Smooth muscle cell (in vitro differentiated cells): ENCODE data around the gene RNF2. TPM values are rescaled to one million over a fixed set of nuclear protein-coding genes. Genes with fewer than 3 reads are reported as not detected.
A peak's percentile ranks its signal among the peaks of the same experiment; 100 is the strongest.

Experiments used
- DNase-seq: peaks from one replicate; lab custom pipeline; 2025; ENCODE audit not compliant: unreplicated experiment; lab: John Stamatoyannopoulos, UW
- H2AFZ ChIP-seq: fragments of 200-600 bp; sonication (generic); 2 replicates; pipeline ENCODE4 v1.6.0; 2016; ENCODE audit warnings: antibody characterized with exemption, low read depth, mild to moderate bottlenecking
- H3F3A ChIP-seq: fragments of 200-600 bp; sonication (generic); 2 replicates; pipeline ENCODE4 v1.6.0; 2017; ENCODE audit warnings: antibody characterized with exemption, low read depth
- H3K27ac ChIP-seq: fragments of 200-600 bp; sonication (generic); 2 replicates; pipeline ENCODE4 v1.5.1; 2016; ENCODE audit warnings: low read depth, mild to moderate bottlenecking
- H3K27me3 ChIP-seq: fragments of 200-600 bp; sonication (generic); 2 replicates; pipeline ENCODE4 v1.6.1; 2016; ENCODE audit warnings: low read depth, mild to moderate bottlenecking
- H3K36me3 ChIP-seq: fragments of 200-600 bp; sonication (generic); 2 replicates; pipeline ENCODE4 v1.5.1; 2016; ENCODE audit warnings: low read depth
- H3K4me1 ChIP-seq: fragments of 200-600 bp; sonication (generic); 2 replicates; pipeline ENCODE4 v1.5.1; 2016; ENCODE audit warnings: low read depth
- H3K4me2 ChIP-seq: fragments of 200-600 bp; sonication (generic); 2 replicates; pipeline ENCODE4 v1.6.0; 2016; ENCODE audit warnings: mild to moderate bottlenecking
- H3K4me3 ChIP-seq: fragments of 200-600 bp; sonication (generic); 2 replicates; pipeline ENCODE4 v1.5.1; 2016; ENCODE audit warnings: mild to moderate bottlenecking
- H3K79me2 ChIP-seq: fragments of 200-600 bp; sonication (generic); 2 replicates; pipeline ENCODE4 v1.6.0; 2016; ENCODE audit warnings: low read depth, mild to moderate bottlenecking
- H3K9ac ChIP-seq: fragments of 200-600 bp; sonication (generic); 2 replicates; pipeline ENCODE4 v1.6.0; 2016; ENCODE audit warnings: low read depth
- H3K9me3 ChIP-seq: fragments of 200-600 bp; sonication (generic); replicated peaks from 2 replicates; pipeline ENCODE4 v1.5.1; 2016; ENCODE audit warnings: low read depth
- H4K20me1 ChIP-seq: fragments of 200-600 bp; sonication (generic); 2 replicates; pipeline ENCODE4 v1.6.0; 2016; ENCODE audit warnings: low read depth
- CTCF ChIP-seq: fragments of 200-600 bp; sonication (generic); IDR thresholded peaks from 2 replicates; pipeline ENCODE4 v1.5.1; 2017; ENCODE audit warnings: borderline replicate concordance, mild to moderate bottlenecking, antibody characterized with exemption; ENCODE audit not compliant: insufficient read depth, poor library complexity, severe bottlenecking
- WGBS: methylation state at CpG from one replicate; pipeline ENCODE4 v1.1.7; 2016; ENCODE audit warnings: low lambda C conversion rate; 5-methylcytosine and 5-hydroxymethylcytosine counted together
- polyA plus RNA-seq: library from polyadenylated mRNA; unstranded; fragments of >200 nt; fragmentation: Nextera tagmentation; extraction: Ambion mirVana; gene quantifications from 2 replicates; pipeline ENCODE4 v1.2.1, GENCODE V29; 2016
- total RNA-seq: library from RNA; depleted of rRNA; stranded (reverse); fragments of >200 nt; gene quantifications from 2 replicates; pipeline ENCODE4 v1.2.3, GENCODE V29; 2014

The RNF2 gene
- total and polyA plus RNA-seq, 2 experiments from 2014 or later: 34.6 to 41.2 TPM

- no peak for DNase-seq
- Histone ChIP-seq H3K36me3 (no peaks in the 10 kb centered on the region), H3F3A (no peaks in the 10 kb centered on the region), H3K4me3 (no peak overlapping the region), H2AFZ (no peak overlapping the region), H3K4me1 (peaks cover 20% of the 10 kb centered on the region), H3K4me2 (no peak overlapping the region), H4K20me1 (peaks cover 97% of the 10 kb centered on the region), H3K27me3 (no peaks in the 10 kb centered on the region), H3K27ac (no peak overlapping the region), H3K9me3 (no peaks in the 10 kb centered on the region), H3K9ac (no peak overlapping the region), H3K79me2 (peaks cover 100% of the 10 kb centered on the region)
- 98% methylated on average over 31 of the region's 31 CpGs for WGBS
- no peak for TF ChIP-seq CTCF
Observed at GRCh38 chr1:185054365-185055060, 9.2 kb downstream of the RNF2 start.

- H3F3A ChIP-seq: no peaks in the 10 kb centered on the region
- H3K79me2 ChIP-seq: peaks cover 98% of the 10 kb centered on the region
- peaks cover 17% of the 10 kb centered on the region for H3K4me1 ChIP-seq
- no peak overlapping the region for H3K4me2 ChIP-seq
- peak overlapping the region; percentile 21 for H3K27ac ChIP-seq
- 88% methylated on average over 2 of the region's 2 CpGs for WGBS
- no peak overlapping the region for H3K9ac ChIP-seq
- DNase-seq: no peak
- H3K9me3 ChIP-seq: no peaks in the 10 kb centered on the region
- no peak overlapping the region for H3K4me3 ChIP-seq
- no peaks in the 10 kb centered on the region for H3K27me3 ChIP-seq
- no peaks in the 10 kb centered on the region for H3K36me3 ChIP-seq
- no peak for TF ChIP-seq CTCF
- H2AFZ ChIP-seq: no peak overlapping the region
- peaks cover 98% of the 10 kb centered on the region for H4K20me1 ChIP-seq
Observed at GRCh38 chr1:185058110-185058509, 12.8 kb downstream of the RNF2 start.

- 64% methylated on average over 2 of the region's 2 CpGs for WGBS
Observed at GRCh38 chr1:185058876-185059275, 13.5 kb downstream of the RNF2 start.

More at GRCh38 chr1:185058876-185059275, 13.5 kb downstream of the RNF2 start:
- no peaks in the 10 kb centered on the region for H3K36me3 ChIP-seq
- no peaks in the 10 kb centered on the region for H3K27me3 ChIP-seq
- no peak overlapping the region for H3K9ac ChIP-seq
- TF ChIP-seq CTCF: no peak
- peaks cover 98% of the 10 kb centered on the region for H4K20me1 ChIP-seq
- no peaks in the 10 kb centered on the region for H3F3A ChIP-seq
- DNase-seq: no peak
- H3K4me3 ChIP-seq: no peak overlapping the region
- H2AFZ ChIP-seq: no peak overlapping the region
- peak overlapping the region; percentile 21 for H3K27ac ChIP-seq
- H3K9me3 ChIP-seq: no peaks in the 10 kb centered on the region
- peaks cover 98% of the 10 kb centered on the region for H3K79me2 ChIP-seq
- peaks cover 17% of the 10 kb centered on the region for H3K4me1 ChIP-seq
- peak overlapping the region; percentile 10 for H3K4me2 ChIP-seq
